Stimulated activated CD4-positive, alpha-beta T cell treated with anti-CD3 and anti-CD28 coated beads, TNF-alpha, amount 100 ng/mL, for 1 hour (primary cell): ENCODE measurements around the gene FAM156A.
"Not testable (repeated sequence)": the region's sequence is repeated elsewhere in the genome, so short reads cannot be mapped to it uniquely, and the experiment has no call there.

Experiments
- DNase-seq, 3 donors: peaks; one replicate each; pipeline ENCODE4 v3.0.0-alpha.2; 2020; ENCODE audit warnings: low read depth in 3 of 3, low spot score in 1 of 3

The FAM156A gene

GRCh38 chrX:52905531-52905930, 52.8 kb downstream of the FAM156A start:
- DNase-seq = not testable (repeated sequence)
